DMS 273 (cell line): ENCODE measurements around the gene CDK5RAP2.
"Not testable (repeated sequence)": the region's sequence is repeated elsewhere in the genome, so short reads cannot be mapped to it uniquely, and the experiment has no call there.

Source experiments
- DNase-seq: peaks from one replicate; lab custom pipeline; 2025; ENCODE audit not compliant: unreplicated experiment; lab: John Stamatoyannopoulos, UW

CDK5RAP2 gene

GRCh38 chr9:120474591-120475243 lies 105.2 kb downstream of the CDK5RAP2 start:
- DNase-seq = no peak

GRCh38 chr9:120473608-120474007 lies 106.4 kb downstream of the CDK5RAP2 start:
- DNase-seq = no peak

GRCh38 chr9:120465685-120466407 lies 114.1 kb downstream of the CDK5RAP2 start:
- DNase-seq = no peak

GRCh38 chr9:120464887-120465421 lies 115.0 kb downstream of the CDK5RAP2 start:
- DNase-seq = no peak

- DNase-seq = no peak
These were observed 115.6 kb downstream of the CDK5RAP2 start for GRCh38 chr9:120464176-120464886.

GRCh38 chr9:120463765-120464164 lies 116.2 kb downstream of the CDK5RAP2 start:
- DNase-seq = no peak

- not testable (repeated sequence) for DNase-seq
These were observed 118.3 kb downstream of the CDK5RAP2 start for GRCh38 chr9:120461677-120462076.

GRCh38 chr9:120456218-120456617 lies 123.7 kb downstream of the CDK5RAP2 start:
- DNase-seq = no peak

GRCh38 chr9:120454467-120454866 lies 125.5 kb downstream of the CDK5RAP2 start:
- no peak for DNase-seq

GRCh38 chr9:120453792-120454191 lies 126.2 kb downstream of the CDK5RAP2 start:
- no peak for DNase-seq

- DNase-seq = no peak
These were observed 127.3 kb downstream of the CDK5RAP2 start for GRCh38 chr9:120452631-120453030.

- DNase-seq = no peak
These were observed 129.1 kb downstream of the CDK5RAP2 start for GRCh38 chr9:120450916-120451315.

GRCh38 chr9:120449566-120449965 lies 130.4 kb downstream of the CDK5RAP2 start:
- DNase-seq = no peak

GRCh38 chr9:120447959-120448500 lies 131.9 kb downstream of the CDK5RAP2 start:
- DNase-seq = no peak

- DNase-seq = no peak
These were observed 133.3 kb downstream of the CDK5RAP2 start for GRCh38 chr9:120446671-120447070.

GRCh38 chr9:120443976-120444375 lies 136.0 kb downstream of the CDK5RAP2 start:
- DNase-seq = no peak

GRCh38 chr9:120443489-120443888 lies 136.5 kb downstream of the CDK5RAP2 start:
- DNase-seq = no peak

- DNase-seq = no peak
These were observed 137.5 kb downstream of the CDK5RAP2 start for GRCh38 chr9:120442308-120442995.

GRCh38 chr9:120441426-120442307 lies 138.3 kb downstream of the CDK5RAP2 start:
- no peak for DNase-seq

- DNase-seq = no peak
These were observed 139.2 kb downstream of the CDK5RAP2 start for GRCh38 chr9:120440791-120441190.
